Coronary artery (tissue), 2 donors: Measurements from ENCODE around the gene CHAF1A.

Source experiments
- DNase-seq: peaks from one replicate; pipeline ENCODE4 v3.0.0-alpha.2; 2017; ENCODE audit warnings: low spot score
- H3K27ac ChIP-seq, 2 donors: fragments of 200-600 bp; sonication (generic); one replicate each; pipeline ENCODE4 v1.5.1; 2016 to 2019
- H3K4me3 ChIP-seq: fragments of 200-600 bp; sonication (generic); 2 replicates; pipeline ENCODE4 v1.5.1; 2016; ENCODE audit warnings: mild to moderate bottlenecking, moderate library complexity
- TF ChIP-seq, protein P1 (sequence below): fragments of 200-600 bp; sonication (generic); IDR thresholded peaks from one replicate; pipeline ENCODE4 v1.5.1; 2019; ENCODE audit warnings: antibody characterized with exemption

Gene CHAF1A

DNA sequence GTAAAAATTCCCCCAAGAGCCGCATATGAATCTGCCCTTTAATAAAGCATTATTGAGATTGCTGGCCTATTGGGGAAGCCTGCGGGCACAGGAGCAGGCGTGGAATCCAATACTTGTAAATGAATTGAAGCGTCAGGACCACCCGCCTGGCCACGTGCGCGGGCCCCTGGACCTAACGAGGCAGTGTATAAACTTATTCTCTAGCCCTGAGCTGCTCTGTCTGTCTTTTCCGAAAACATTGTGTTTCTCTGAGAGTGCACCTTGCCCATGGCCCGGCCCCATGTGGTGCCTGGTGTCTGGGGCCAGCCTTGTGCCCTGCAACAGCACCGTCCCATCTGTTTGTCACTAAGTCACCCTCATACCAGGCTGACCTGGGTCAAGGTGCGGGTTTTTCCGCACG, 40.7 kb downstream of the CHAF1A start:
- no peak for DNase-seq
- TF ChIP-seq, protein P1, sequence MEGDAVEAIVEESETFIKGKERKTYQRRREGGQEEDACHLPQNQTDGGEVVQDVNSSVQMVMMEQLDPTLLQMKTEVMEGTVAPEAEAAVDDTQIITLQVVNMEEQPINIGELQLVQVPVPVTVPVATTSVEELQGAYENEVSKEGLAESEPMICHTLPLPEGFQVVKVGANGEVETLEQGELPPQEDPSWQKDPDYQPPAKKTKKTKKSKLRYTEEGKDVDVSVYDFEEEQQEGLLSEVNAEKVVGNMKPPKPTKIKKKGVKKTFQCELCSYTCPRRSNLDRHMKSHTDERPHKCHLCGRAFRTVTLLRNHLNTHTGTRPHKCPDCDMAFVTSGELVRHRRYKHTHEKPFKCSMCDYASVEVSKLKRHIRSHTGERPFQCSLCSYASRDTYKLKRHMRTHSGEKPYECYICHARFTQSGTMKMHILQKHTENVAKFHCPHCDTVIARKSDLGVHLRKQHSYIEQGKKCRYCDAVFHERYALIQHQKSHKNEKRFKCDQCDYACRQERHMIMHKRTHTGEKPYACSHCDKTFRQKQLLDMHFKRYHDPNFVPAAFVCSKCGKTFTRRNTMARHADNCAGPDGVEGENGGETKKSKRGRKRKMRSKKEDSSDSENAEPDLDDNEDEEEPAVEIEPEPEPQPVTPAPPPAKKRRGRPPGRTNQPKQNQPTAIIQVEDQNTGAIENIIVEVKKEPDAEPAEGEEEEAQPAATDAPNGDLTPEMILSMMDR = no peak
- Histone ChIP-seq H3K4me3 (no peak overlapping the region), H3K27ac (no peak overlapping the region)

DNA sequence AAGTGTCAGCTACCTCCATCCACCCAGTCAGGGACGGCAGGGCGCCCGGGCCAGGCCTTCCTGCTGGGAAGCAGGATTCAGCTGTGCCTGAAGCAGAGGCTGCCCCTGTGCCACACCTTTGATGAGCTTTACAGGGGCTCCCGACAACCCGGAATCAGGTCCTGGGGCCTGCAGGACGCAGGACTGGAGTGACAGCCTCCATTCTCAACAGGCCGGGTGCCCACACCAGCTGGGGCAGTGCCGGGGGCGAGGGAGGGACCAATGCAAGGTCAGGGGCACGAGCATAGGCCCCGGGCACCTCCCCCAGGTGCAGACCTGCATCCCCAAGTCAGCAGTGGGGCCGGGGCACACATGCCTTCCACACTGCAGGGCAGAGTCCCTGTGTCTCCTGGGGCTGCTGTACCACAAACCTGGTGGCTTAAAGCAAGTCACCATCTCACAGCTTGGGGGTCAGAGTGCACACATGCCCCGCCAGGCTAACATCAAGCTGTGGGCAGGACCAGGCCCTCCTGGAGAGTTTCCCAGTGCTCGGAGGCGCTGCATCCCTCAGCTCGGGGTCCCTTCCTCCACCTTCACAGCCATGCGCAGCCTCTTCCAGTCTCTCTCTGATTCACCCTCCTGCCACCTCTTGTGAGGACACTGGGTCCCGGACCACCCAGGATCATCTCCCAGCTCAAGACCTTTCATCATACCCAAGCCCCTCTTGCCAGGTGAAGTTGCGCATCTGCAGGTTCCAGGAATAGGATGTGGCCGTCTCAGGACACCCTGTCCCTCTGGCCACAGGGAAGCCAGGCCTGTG, 41.7 kb downstream of the CHAF1A start:
- Histone ChIP-seq H3K4me3 (no peak overlapping the region), H3K27ac (no peak overlapping the region)
- no peak for DNase-seq
- TF ChIP-seq, protein P1 = no peak

DNA sequence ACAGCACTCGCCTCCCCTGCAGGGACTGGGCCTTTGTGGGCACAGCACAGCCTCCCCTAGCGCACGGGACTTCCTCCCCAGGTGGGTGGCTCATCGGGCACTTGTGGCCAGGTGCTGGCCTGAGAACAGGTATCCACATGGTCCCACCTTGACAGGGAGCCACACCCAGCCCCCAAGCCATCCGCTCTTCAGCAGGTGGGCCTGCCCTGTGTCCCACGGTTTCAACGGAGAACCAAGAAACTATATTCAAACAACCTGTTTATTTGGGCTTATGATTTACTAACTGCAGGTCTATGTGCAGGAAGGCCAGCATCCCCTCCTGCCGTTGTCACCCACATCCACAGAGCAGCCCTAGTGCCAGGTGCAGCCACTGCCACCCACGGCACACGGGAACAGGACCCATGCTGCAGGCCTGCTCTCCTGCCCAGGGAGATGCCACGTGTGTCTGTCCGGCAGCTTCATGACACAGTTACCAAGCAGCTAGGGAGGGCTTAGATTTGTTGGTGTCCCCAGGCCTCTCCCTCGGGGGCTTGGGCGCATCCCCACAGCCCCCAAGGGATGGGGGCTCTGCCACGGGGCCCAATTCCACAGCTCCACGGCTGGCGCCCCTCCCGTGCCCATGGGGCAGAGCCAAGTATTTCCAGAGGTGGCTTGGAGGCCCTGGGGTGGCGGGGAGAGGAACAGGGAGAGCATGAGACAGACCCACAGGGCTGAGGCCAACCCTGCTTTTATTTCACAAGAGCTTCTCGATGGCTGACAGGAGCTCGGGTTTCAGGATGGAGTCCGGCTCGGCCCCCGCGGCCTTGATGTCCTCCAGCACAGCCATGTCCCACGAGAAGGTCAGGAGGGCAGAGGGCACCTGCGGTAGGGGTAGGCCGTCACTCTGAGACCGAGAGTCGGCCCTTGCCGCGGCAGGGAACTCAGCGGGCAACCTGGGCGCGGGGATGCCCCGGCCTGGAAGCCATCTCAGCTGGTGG, 42.6 kb downstream of the CHAF1A start:
- DNase-seq = no peak
- no peak overlapping the region for H3K4me3 ChIP-seq
- no peak overlapping the region for H3K27ac ChIP-seq
- TF ChIP-seq, protein P1 = no peak

DNA sequence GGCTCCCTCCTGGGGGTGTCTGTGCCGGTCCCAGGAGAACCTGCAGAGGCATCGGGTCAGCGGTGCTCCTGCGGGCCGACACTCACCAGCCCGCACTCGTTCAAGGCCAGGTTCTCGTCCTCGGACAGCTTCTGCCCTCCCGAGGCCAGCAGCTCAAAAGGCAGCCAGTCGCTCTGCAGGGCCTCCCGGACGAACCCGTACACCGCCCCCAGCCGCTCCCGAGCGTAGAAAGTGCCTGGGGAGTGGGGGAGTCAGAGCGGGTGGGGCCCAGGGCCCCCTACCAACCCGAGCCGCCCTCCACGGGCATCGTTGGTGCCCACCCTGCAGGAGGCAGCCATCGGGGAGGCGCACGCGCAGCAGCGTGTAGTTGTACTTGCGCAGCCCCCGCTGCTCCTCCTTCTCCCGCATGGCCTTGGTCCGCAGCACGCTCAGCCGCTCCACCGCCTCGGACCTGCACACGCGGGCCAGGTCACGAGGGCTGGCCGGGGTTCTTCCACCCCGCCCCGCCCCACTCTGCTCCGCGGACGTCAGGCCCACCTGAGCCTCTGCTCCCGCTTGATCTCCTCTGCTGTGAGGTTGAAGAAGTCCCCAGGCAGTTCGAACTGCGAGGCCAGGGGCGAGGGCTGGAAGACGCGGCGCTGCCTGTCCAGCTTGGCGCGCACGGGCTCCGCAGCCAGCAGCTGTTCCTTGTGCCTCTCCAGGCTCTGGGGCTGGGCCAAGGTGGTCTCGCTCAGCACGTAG, 43.7 kb downstream of the CHAF1A start:
- no peak overlapping the region for H3K4me3 ChIP-seq
- TF ChIP-seq, protein P1 = no peak
- no peak for DNase-seq
- H3K27ac ChIP-seq = no peak overlapping the region

DNA sequence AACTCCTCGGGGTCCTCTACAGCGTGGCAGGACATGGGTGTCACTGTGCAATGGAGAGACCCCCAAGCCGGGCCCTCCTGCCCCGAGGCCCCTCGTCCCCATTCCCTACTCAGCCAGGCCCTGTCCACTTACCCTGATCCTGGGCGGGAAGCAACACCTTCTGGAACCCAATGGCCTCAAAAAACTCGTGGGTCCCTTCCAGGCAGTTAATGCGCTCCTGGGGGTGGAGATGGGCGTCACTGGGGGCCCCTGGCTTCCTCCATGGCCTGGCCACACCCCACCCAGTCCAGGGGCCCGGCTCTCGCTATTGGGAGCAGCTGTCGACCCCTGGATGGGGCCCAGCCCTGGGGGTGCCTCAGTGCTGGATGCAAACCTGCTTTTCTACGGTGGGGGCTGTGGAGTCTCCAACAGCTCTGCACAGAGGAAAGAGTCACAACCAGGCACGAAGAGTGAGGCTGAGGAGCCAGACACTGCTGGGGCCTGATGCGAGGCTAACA, 44.3 kb downstream of the CHAF1A start:
- Histone ChIP-seq H3K27ac (no peak overlapping the region), H3K4me3 (no peak overlapping the region)
- TF ChIP-seq, protein P1 = no peak
- DNase-seq = no peak

DNA sequence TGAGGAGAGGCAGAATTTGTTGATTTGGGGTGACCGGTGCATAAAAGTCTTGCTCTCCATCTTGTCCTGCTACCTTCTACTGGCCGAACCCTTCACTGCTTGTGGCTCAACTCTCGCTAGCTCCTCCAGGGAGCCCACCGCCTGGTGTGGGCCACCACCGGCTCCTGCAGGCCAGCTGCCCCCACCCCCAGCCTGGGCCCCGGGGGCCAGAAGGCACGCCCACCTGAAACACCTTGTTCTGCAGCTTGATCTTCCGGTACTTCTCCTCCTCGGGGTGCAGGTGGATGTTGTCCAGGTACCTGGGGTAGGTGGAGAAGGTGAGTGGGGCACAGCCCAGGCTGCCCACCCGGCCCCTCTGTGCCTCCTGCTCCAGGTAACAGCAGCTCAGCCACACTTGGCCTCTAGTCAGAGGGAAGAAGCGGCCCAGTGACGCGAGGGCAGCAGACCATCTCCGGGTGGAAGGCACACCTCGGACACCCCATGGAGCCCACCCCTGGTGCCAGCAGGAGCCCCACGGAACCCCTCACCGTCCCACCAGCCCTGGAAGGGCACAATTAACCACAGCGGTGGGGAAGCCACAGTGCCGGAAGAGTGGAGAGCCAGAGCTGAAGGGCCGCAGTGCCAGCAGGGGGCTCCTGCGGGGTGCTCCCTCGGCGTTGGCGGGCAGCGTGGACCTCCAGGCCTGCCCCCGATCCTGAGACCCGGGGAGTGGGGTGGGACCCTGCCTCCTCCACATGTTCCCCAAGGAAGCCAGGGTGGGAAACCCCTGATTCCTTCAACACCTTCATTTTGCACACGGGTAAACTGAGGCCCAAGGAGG, 45.1 kb downstream of the CHAF1A start:
- Histone ChIP-seq H3K4me3 (no peak overlapping the region), H3K27ac (no peak overlapping the region)
- TF ChIP-seq, protein P1 = no peak
- DNase-seq = no peak
